Activated T-cell treated with anti-CD3 and anti-CD28 coated beads for 4 hours (primary cell): ENCODE measurements around the gene S100A1.
"Not testable (repeated sequence)": the region's sequence is repeated elsewhere in the genome, so short reads cannot be mapped to it uniquely, and the experiment has no call there.

Source experiments
- DNase-seq: peaks from one replicate; pipeline ENCODE4 v3.0.0-alpha.2; 2020

The S100A1 gene

DNA sequence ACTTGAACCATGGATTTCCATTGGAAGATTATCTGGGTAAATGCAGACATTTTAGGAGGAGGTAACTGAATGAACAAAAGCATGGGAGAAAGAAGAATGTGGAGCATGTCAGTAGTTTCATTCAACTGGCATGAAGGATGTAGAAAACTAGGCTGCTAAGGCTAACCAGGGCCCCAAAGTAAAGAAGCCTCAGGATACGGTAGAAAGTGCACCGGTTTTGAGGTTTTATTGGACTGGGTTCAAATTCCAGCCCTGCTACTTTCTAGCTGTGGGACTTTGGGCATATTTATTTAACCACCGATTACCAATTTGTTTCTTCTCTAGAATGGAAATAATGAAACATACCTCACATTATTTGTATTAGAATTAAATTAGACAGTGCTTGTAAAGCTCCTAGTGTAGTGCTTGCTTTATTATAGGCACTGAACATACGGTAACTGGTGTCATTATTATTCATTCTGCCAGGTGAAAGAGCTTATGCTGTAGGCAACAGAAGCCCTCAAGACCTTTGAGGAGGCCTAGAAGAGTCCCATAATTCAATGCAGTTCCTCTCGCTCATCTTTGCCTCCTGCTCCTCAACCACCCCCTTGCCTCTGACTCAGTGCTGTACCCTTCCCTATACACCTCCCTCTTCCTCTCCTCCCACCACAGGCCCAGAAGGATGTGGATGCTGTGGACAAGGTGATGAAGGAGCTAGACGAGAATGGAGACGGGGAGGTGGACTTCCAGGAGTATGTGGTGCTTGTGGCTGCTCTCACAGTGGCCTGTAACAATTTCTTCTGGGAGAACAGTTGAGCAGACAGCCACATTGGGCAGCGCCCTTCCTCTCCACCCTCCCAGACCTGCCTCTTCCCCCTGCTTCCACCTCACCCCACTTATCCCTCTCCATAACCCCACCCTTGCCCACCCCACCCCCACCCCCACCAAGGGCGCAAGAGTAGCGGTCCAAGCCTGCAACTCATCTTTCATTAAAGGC, 3.1 kb downstream of the S100A1 start:
- DNase-seq, result no peak

GRCh38 chr1:153633161-153633753, 5.0 kb downstream of the S100A1 start:
- DNase-seq, result no peak

- DNase-seq, result peak; percentile 97
Measured at GRCh38 chr1:153633754-153634665, 5.8 kb downstream of the S100A1 start, which contains the start of gene CHTOP. TSS of gene CHTOP (plus strand) at chr1:153634066. CDS start at chr1:153636589, 2,523 bp downstream.

GRCh38 chr1:153635872-153636271, 7.6 kb downstream of the S100A1 start:
- no peak for DNase-seq

- DNase-seq, result no peak
Measured at GRCh38 chr1:153636312-153636711, 8.1 kb downstream of the S100A1 start.

DNA sequence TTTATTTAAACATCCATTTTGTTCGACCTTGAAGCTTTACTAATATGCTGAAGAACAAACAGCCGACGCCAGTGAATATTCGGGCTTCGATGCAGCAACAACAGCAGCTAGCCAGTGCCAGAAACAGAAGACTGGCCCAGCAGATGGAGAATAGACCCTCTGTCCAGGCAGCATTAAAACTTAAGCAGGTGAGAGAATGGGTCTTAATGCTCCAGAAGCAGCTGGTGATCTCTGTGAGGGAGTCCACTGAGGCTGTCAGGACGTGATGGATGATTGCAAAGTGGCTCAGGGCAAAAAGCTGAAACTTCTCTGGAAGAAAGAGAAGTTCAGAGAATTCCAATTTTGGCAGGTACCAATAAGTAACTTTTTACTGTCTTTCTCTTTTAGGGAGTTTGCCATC, 10.0 kb downstream of the S100A1 start:
- DNase-seq, result no peak

DNA sequence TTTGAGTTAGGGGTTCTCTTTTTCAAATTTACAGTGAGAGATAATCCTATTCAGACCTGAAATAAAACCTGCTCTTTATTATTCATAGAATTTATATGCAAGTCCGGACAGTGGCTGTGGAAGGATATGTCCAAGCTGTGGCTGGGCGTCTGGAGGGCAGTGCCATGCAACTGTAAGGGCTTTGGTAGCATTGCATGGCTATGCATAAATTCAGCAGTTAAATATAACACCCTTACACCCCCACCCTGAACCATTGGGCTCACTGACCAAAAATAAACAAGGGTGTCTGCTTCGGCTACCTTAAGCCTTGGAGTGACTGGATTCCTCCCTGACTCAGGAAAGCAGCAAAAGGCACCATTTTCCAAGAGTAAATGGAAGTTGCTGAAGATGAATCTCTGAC, 11.0 kb downstream of the S100A1 start:
- no peak for DNase-seq

DNA sequence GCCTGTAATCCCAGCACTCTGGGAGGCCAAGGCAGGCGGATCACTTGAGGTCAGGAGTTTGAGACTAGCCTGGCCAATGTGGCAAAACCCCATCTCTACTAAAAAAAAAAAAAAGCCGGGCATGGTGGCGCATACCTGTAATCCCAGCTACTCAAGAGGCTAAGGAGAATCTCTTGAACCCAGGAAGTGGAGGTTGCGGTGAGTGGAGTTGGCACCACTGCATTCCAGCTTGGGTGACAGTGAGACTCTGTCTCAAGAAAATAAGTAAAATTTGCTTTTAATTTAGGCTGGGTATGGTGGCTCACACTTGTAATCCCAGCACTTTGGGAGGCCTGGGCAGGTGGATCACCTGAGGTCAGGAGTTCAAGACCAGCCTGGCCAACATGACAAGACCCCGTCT, 12.0 kb downstream of the S100A1 start:
- DNase-seq, result not testable (repeated sequence)

- no peak for DNase-seq
Measured at GRCh38 chr1:153640861-153641260, 12.6 kb downstream of the S100A1 start.

- DNase-seq, result no peak
Measured at GRCh38 chr1:153642161-153642560, 13.9 kb downstream of the S100A1 start.

DNA sequence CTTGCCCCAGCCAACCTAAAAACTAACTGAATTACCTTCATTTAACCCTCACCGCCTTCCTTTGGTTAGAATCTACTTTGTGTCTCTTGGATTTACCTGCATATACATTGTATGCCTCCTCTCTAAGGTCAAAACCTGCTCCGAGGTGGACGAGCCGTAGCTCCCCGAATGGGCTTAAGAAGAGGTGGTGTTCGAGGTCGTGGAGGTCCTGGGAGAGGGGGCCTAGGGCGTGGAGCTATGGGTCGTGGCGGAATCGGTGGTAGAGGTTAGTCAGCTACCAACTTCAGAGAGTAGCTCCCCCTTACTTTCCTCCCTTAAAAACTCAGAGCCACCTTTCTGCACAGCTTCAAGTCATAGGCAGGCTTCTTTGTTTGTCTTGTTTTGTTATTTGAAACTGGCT, 14.9 kb downstream of the S100A1 start:
- no peak for DNase-seq

DNA sequence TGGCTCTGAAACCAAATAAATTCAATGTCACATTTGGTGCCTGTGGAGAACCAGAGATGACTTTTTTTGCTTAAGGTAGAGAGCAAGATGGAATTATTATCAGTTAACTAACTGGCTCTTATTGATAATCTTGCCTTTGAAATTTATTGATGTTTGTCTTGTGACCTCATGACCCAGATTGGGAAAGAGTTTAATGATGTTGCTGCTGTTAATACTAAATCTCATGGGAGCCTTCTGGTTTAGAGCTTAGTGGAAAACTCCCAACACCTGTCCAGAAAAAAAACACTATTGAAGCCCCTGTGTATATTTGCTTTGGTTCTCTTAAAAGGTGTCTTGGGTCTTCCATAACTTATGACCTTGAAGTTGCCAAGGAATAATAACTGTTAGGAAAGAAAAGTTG, 15.6 kb downstream of the S100A1 start:
- no peak for DNase-seq

- no peak for DNase-seq
Measured at GRCh38 chr1:153646672-153647345, 18.6 kb downstream of the S100A1 start.

DNA sequence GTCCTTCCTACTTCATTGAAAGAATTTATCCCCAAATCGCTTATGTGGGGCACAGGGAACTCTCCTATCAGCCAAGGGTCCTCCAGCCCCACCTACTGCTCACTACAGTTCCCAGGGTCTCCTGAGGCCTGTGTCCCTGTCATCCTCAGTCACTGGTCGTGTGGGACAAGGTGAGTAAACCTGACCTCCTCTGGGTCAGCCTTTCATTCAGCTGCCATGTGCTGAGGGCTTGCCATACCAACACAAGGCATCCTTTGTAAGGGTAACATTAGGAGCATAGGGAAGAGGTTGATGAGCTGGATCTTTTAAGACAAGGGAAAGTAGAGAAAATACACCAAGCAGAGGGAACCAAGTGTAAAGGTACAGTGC, 19.1 kb downstream of the S100A1 start:
- no peak for DNase-seq

- no peak for DNase-seq
Measured at GRCh38 chr1:153648000-153648643, 19.9 kb downstream of the S100A1 start.

- no peak for DNase-seq
Measured at GRCh38 chr1:153649137-153649862, 21.1 kb downstream of the S100A1 start.

DNA sequence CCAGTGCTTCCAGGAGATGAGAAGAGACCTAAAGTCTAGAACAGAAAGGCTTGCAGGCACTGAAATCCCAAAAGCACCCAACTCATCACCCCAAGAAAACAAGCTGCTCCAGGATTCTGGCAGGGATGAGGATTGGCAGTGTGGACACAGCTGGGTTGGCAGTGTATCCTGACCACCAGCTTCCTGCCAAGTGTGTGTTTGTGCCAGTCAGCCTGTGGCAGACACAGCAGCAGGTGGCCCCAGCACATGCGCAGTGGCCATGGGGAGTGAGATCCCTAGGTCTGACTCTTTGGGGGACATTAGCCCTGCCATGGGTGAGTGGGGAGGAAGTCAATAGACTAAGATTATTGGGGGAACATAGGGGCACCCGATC, 21.6 kb downstream of the S100A1 start:
- no peak for DNase-seq

GRCh38 chr1:153651771-153652170, 23.5 kb downstream of the S100A1 start:
- no peak for DNase-seq

- no peak for DNase-seq
Measured at GRCh38 chr1:153652805-153653500, 24.7 kb downstream of the S100A1 start.

DNA sequence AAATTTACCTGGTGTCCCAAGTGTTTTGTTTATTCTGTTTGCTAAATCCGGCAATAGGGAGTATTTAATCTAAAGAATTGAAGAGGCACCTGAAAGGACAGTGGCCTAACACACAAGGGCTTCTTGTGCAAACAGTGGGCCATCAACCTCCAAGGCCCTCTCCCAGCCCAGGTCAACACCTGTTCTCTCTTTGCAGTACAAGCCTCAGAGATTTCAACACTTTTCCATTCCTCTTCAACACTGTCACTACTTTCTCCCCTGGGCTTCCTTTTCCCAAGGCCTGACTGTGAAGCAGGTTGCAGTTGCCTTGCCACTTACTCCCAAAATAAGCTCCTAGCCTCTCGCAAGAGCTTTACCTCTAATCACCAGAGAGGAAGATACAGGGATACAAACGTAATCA, 27.1 kb downstream of the S100A1 start:
- no peak for DNase-seq
